Breast epithelium (tissue), 3 donors: ENCODE results near the gene NOL4L.

Experiments
- POLR2A ChIP-seq: fragments of 450-650 bp; IDR thresholded peaks from one replicate; pipeline ENCODE4 v1.6.1; 2016; ENCODE audit warnings: antibody characterized with exemption, mild to moderate bottlenecking, moderate library complexity
- POLR2AphosphoS5 ChIP-seq, 3 donors: sonication (generic); formaldehyde crosslinking; IDR thresholded peaks; one replicate each; pipeline ENCODE4 v1.6.1; 2017; ENCODE audit warnings: antibody characterized with exemption in 3 of 3
- TF ChIP-seq, protein P1 (sequence below), 3 donors: fragments of 450-650 bp; IDR thresholded peaks; one replicate each; pipeline ENCODE4 v1.5.1; 2016 to 2017; ENCODE audit warnings: antibody characterized with exemption in 3 of 3, mild to moderate bottlenecking in 3 of 3, moderate library complexity in 3 of 3

DNA sequence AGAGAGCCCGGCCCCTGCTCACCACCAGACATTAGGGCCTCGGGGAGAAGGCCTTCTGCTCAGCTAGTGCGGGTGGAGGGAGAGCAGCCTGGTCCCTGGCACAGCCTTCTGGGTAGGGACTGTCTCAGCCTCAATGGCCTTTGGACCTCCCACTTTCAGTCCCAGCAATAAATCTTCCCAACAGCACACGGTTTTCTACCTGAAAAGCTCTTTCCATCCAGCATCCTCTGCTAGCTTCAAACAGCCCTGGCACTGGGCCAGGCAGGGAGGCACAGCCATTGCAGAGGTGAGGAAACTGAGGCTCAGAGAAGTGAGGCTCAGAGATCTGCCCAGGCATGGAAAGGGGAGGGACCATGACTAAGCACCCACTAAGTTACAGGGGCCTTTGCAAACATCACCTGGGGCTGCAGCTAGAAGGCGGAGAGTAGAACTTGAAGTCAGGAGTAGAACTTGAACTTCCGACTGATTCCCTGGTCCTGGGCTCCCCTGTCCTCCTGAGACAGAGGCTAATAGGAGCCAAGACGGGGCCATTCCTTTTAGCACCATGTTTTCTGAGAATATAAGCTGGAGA is 43.9 kb upstream of the NOL4L start:
- TF ChIP-seq, protein P1, sequence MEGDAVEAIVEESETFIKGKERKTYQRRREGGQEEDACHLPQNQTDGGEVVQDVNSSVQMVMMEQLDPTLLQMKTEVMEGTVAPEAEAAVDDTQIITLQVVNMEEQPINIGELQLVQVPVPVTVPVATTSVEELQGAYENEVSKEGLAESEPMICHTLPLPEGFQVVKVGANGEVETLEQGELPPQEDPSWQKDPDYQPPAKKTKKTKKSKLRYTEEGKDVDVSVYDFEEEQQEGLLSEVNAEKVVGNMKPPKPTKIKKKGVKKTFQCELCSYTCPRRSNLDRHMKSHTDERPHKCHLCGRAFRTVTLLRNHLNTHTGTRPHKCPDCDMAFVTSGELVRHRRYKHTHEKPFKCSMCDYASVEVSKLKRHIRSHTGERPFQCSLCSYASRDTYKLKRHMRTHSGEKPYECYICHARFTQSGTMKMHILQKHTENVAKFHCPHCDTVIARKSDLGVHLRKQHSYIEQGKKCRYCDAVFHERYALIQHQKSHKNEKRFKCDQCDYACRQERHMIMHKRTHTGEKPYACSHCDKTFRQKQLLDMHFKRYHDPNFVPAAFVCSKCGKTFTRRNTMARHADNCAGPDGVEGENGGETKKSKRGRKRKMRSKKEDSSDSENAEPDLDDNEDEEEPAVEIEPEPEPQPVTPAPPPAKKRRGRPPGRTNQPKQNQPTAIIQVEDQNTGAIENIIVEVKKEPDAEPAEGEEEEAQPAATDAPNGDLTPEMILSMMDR (IDR thresholded peaks at IDR 0.05) = no peak
- TF ChIP-seq POLR2A = no peak
- TF ChIP-seq POLR2AphosphoS5 (IDR thresholded peaks at IDR 0.05) = no peak
